IMR-90 (cell line): ENCODE measurements around the gene KIF18B. TPM values are rescaled to one million over a fixed set of nuclear protein-coding genes. Genes with fewer than 3 reads are reported as not detected.

Source experiments
- ATAC-seq: fragments of 200-7000 bp; cut with Tn5 transposase; 2 replicates; pipeline ENCODE4 v1.9.1; 2020; ENCODE audit warnings: low read depth, mild to moderate bottlenecking, moderate library complexity
- BruUV-seq: library from RNA; stranded (reverse); fragments of 400-500 nt; replicated peaks from 2 replicates; lab custom pipeline; 2021; lab: Mats Ljungman, UMichigan
- CTCF ChIA-PET: fragments of 300-600 bp; formaldehyde crosslinking; extraction: SDS; loops from one replicate; lab custom pipeline; 2021; ENCODE audit warnings: antibody characterized with exemption; lab: Yijun Ruan, JAX
- POLR2A ChIA-PET: fragments of 300-600 bp; sonication (Branson Sonifier 250); formaldehyde crosslinking; loops from one replicate; lab custom pipeline; 2022; ENCODE audit warnings: antibody characterized with exemption; ENCODE audit not compliant: unreplicated experiment; lab: Charles Lee
- DNase-seq: peaks from one replicate; pipeline ENCODE4 v3.0.0; 2013
- H2AFZ ChIP-seq: replicated peaks from 2 replicates; pipeline ENCODE3; 2013; ENCODE audit warnings: low read length, mild to moderate bottlenecking; ENCODE audit not compliant: poor library complexity
- H2AK5ac ChIP-seq: 2 replicates; pipeline ENCODE4 v1.6.1; 2013; ENCODE audit warnings: low read depth, low read length, inconsistent platforms
- H2AK9ac ChIP-seq: replicated peaks from 2 replicates; pipeline ENCODE3; 2013; ENCODE audit warnings: mild to moderate bottlenecking, low read depth, low read length, moderate library complexity; ENCODE audit not compliant: poor library complexity
- H2BK120ac ChIP-seq: 2 replicates; pipeline ENCODE4 v1.6.1; 2013; ENCODE audit warnings: low read depth, low read length, inconsistent platforms
- H2BK15ac ChIP-seq: 3 replicates; pipeline ENCODE4 v1.6.1; 2013; ENCODE audit warnings: low read depth, low read length, inconsistent platforms
- H2BK20ac ChIP-seq: 2 replicates; pipeline ENCODE4 v1.6.1; 2013; ENCODE audit warnings: low read depth, mild to moderate bottlenecking, inconsistent platforms, low read length, moderate library complexity
- H2BK5ac ChIP-seq: 2 replicates; pipeline ENCODE4 v1.6.1; 2013; ENCODE audit warnings: mild to moderate bottlenecking, low read depth, low read length, inconsistent platforms; ENCODE audit not compliant: poor library complexity, severe bottlenecking
- H3K14ac ChIP-seq: replicated peaks from 2 replicates; pipeline ENCODE4 v1.6.1; 2013; ENCODE audit warnings: low read depth, low read length, inconsistent platforms
- H3K18ac ChIP-seq: 2 replicates; pipeline ENCODE4 v1.6.1; 2013; ENCODE audit warnings: low read depth, low read length, control low read depth
- H3K23ac ChIP-seq: 2 replicates; pipeline ENCODE4 v1.6.1; 2013; ENCODE audit warnings: low read depth, low read length, inconsistent platforms
- H3K27ac ChIP-seq: 2 replicates; pipeline ENCODE4 v1.5.1; 2013; ENCODE audit warnings: mild to moderate bottlenecking, control low read depth, low read length; ENCODE audit not compliant: insufficient read depth
- H3K27me3 ChIP-seq: 2 replicates; pipeline ENCODE4 v1.6.1; 2013; ENCODE audit warnings: low read length; ENCODE audit not compliant: control insufficient read depth, insufficient read depth
- H3K36me3 ChIP-seq: 2 replicates; pipeline ENCODE4 v1.6.1; 2013; ENCODE audit warnings: low read length, mixed read lengths; ENCODE audit not compliant: control insufficient read depth, insufficient read depth
- H3K4ac ChIP-seq: 2 replicates; pipeline ENCODE4 v1.6.1; 2013; ENCODE audit warnings: low read depth, low read length, inconsistent platforms
- H3K4me1 ChIP-seq: 2 replicates; pipeline ENCODE4 v1.6.1; 2013; ENCODE audit warnings: low read length, mixed read lengths; ENCODE audit not compliant: control insufficient read depth, insufficient read depth
- H3K4me2 ChIP-seq: 2 replicates; pipeline ENCODE4 v1.6.1; 2013; ENCODE audit warnings: low read depth, mild to moderate bottlenecking, control low read depth, low read length, moderate library complexity
- H3K4me3 ChIP-seq: 2 replicates; pipeline ENCODE4 v1.5.1; 2013; ENCODE audit warnings: low read depth, mild to moderate bottlenecking, control low read depth, low read length, moderate library complexity; ENCODE audit not compliant: insufficient read depth
- H3K56ac ChIP-seq: 2 replicates; pipeline ENCODE4 v1.6.1; 2013; ENCODE audit warnings: low read length, inconsistent platforms; ENCODE audit not compliant: insufficient read depth; ENCODE audit errors: extremely low read depth
- H3K79me1 ChIP-seq, 2 experiments: 2 replicates each; pipeline ENCODE4 v1.6.1; 2013; ENCODE audit warnings: low read length in 2 of 2, inconsistent platforms in 1 of 2, low read depth in 1 of 2
- H3K9ac ChIP-seq: 2 replicates; pipeline ENCODE4 v1.6.1; 2013; ENCODE audit warnings: low read depth, low read length, control low read depth
- H3K9me1 ChIP-seq: 2 replicates; pipeline ENCODE4 v1.6.1; 2013; ENCODE audit warnings: low read length, inconsistent platforms; ENCODE audit not compliant: insufficient read depth
- H3K9me3 ChIP-seq: 2 replicates; pipeline ENCODE4 v1.6.1; 2013; ENCODE audit warnings: low read length; ENCODE audit not compliant: control insufficient read depth, insufficient read depth
- H4K20me1 ChIP-seq: 2 replicates; pipeline ENCODE4 v1.6.1; 2013; ENCODE audit warnings: low read length, inconsistent platforms; ENCODE audit not compliant: insufficient read depth
- H4K5ac ChIP-seq: 2 replicates; pipeline ENCODE4 v1.6.1; 2013; ENCODE audit warnings: mild to moderate bottlenecking, low read depth, low read length, control low read depth
- H4K8ac ChIP-seq, 2 experiments: 2 replicates each; pipeline ENCODE4 v1.6.1; 2013; ENCODE audit warnings: low read depth in 2 of 2, low read length in 2 of 2, control low read depth in 1 of 2, inconsistent platforms in 1 of 2
- H4K91ac ChIP-seq: 2 replicates; pipeline ENCODE4 v1.6.1; 2013; ENCODE audit warnings: low read depth, low read length, inconsistent platforms; ENCODE audit not compliant: insufficient read depth
- BHLHE40 ChIP-seq: fragments of 150-350 bp; IDR thresholded peaks from 2 replicates; pipeline ENCODE4 v1.6.1; 2016; ENCODE audit warnings: mild to moderate bottlenecking, low read depth, low read length
- CEBPB ChIP-seq: IDR thresholded peaks from 2 replicates; pipeline ENCODE4 v1.6.1; 2012; ENCODE audit warnings: low read depth, low read length, improper control_type of control experiment
- CHD1 ChIP-seq: IDR thresholded peaks from 2 replicates; pipeline ENCODE4 v1.6.1; 2012; ENCODE audit warnings: low read depth, low read length, improper control_type of control experiment
- CTCF ChIP-seq: conservative IDR thresholded peaks from 2 replicates; pipeline ENCODE4 v1.5.1; 2012; ENCODE audit warnings: mild to moderate bottlenecking, low read depth, low read length, improper control_type of control experiment
- FOS ChIP-seq: fragments of 150-350 bp; IDR thresholded peaks from 2 replicates; pipeline ENCODE4 v1.6.1; 2016; ENCODE audit warnings: low read depth, low read length
- MAZ ChIP-seq: IDR thresholded peaks from 2 replicates; pipeline ENCODE4 v1.6.1; 2012; ENCODE audit warnings: low read depth, mild to moderate bottlenecking, low read length, improper control_type of control experiment, moderate library complexity, borderline replicate concordance
- RCOR1 ChIP-seq: IDR thresholded peaks from 2 replicates; pipeline ENCODE4 v1.6.1; 2012; ENCODE audit warnings: mild to moderate bottlenecking, low read length, improper control_type of control experiment; ENCODE audit not compliant: insufficient replicate concordance
- RFX5 ChIP-seq: IDR thresholded peaks from 2 replicates; pipeline ENCODE4 v1.8.0; 2012; ENCODE audit warnings: low read depth, mild to moderate bottlenecking, low read length, moderate library complexity
- SMC3 ChIP-seq: fragments of 150-350 bp; IDR thresholded peaks from 2 replicates; pipeline ENCODE4 v1.6.1; 2016; ENCODE audit warnings: low read depth, mild to moderate bottlenecking, antibody characterized with exemption, low read length, moderate library complexity
- USF2 ChIP-seq: fragments of 150-350 bp; IDR thresholded peaks from 2 replicates; pipeline ENCODE4 v1.6.1; 2017; ENCODE audit warnings: mild to moderate bottlenecking, antibody characterized with exemption, low read length, low read depth
- WGBS, 2 experiments: methylation state at CpG; one replicate each; pipeline versions ENCODE4 v1.1.5 to v1.1.7; 2013; ENCODE audit warnings: missing lambda C conversion rate in 2 of 2; ENCODE audit not compliant: insufficient read length in 1 of 2; ENCODE audit errors: extremely low coverage in 2 of 2; 5-methylcytosine and 5-hydroxymethylcytosine counted together
- dilution Hi-C: fragments of 300-500 bp; cut with HindIII; formaldehyde crosslinking; loops from one replicate; pipeline ENCODE4 v1.14.3; 2018; ENCODE audit warnings: low sequenced_read_pairs; ENCODE audit not compliant: unreplicated experiment
- in situ Hi-C: fragments of 300-500 bp; cut with MboI; formaldehyde crosslinking; loops from 3 replicates; pipeline ENCODE4 v1.14.3; 2019; ENCODE audit warnings: low sequenced_read_pairs, inconsistent platforms, mixed read lengths
- intact Hi-C: fragments of 100-400 bp; cut with micrococcal nuclease; formaldehyde crosslinking; loops from 2 replicates; pipeline ENCODE4 v1.10.0; 2022
- polyA plus RNA-seq, 3 experiments: library from polyadenylated mRNA; depleted of rRNA; stranded (reverse); fragments of >200 nt; gene quantifications; 2 replicates each; pipeline ENCODE4 v1.2.3, GENCODE V29; 2012; ENCODE audit warnings: low replicate concordance in 1 of 3
- total RNA-seq: library from RNA; depleted of rRNA; stranded (reverse); fragments of >200 nt; gene quantifications from 2 replicates; pipeline ENCODE4 v1.2.3, GENCODE V29; 2012

KIF18B gene
- total and polyA plus RNA-seq, 2 of the 4 experiments (the other 2 are of a cell fraction) = 1.3 to 16.0 TPM

GRCh38 chr17:44905006-44906000, 42.3 kb downstream of the KIF18B start:
- peak overlapping the region; percentile 89 for H4K5ac ChIP-seq
- H3K14ac ChIP-seq = peak overlapping the region; percentile 96
- TF ChIP-seq RCOR1 (no peak), USF2 (no peak), CTCF (no peak), SMC3 (no peak), CHD1 (no peak), MAZ (no peak), RFX5 (no peak), BHLHE40 (no peak), CEBPB (no peak), FOS (no peak)
- no peak for ATAC-seq
- in situ Hi-C loops (no loop called here), dilution Hi-C loops (no loop called here), intact Hi-C loops (no loop called here)
- ChIA-PET POLR2A (no interaction called here), CTCF (no interaction called here)
- H2BK15ac ChIP-seq = peak overlapping the region; percentile 96; the same call in 2 of the 3 replicates
- H3K27me3 ChIP-seq = no peaks in the 10 kb centered on the region
- no peaks in the 10 kb centered on the region for H3K9me3 ChIP-seq
- peaks cover 38% of the 10 kb centered on the region for H3K9me1 ChIP-seq
- peak overlapping the region; percentile 34; the same call in 1 of the 2 replicates for H3K9ac ChIP-seq
- peak overlapping the region; percentile 100 for H2BK120ac ChIP-seq
- H3K27ac ChIP-seq = peak overlapping the region; percentile 86
- H2BK20ac ChIP-seq = peak overlapping the region; percentile 96
- H2BK5ac ChIP-seq = peak overlapping the region; percentile 93
- WGBS, 2 experiments = 97% methylated on average over 4 of the region's 9 CpGs; no CpG with 5 or more reads in 1 of the 2 experiments
- H4K20me1 ChIP-seq = no peaks in the 10 kb centered on the region; the same call in 1 of the 2 replicates
- no peak overlapping the region for H3K4me3 ChIP-seq
- no peaks in the 10 kb centered on the region for H3K36me3 ChIP-seq
- no peak overlapping the region for H3K4me2 ChIP-seq
- H2AK5ac ChIP-seq = peak overlapping the region; percentile 97
- H3K56ac ChIP-seq = peak overlapping the region; percentile 68
- H4K91ac ChIP-seq = peak overlapping the region; percentile 98
- no TSS peak for BruUV-seq
- peak overlapping the region; percentile 86 to 98 for H4K8ac ChIP-seq
- peak overlapping the region; percentile 79 for H2AFZ ChIP-seq
- H2AK9ac ChIP-seq = peak overlapping the region; percentile 78
- H3K18ac ChIP-seq = peak overlapping the region; percentile 91
- H3K4me1 ChIP-seq = peaks cover 31% of the 10 kb centered on the region
- peak overlapping the region; percentile 99 for H3K4ac ChIP-seq
- DNase-seq = peak; percentile 11
- H3K79me1 ChIP-seq = peaks cover 0 to 16% of the 10 kb centered on the region in 2 experiments; a peak in 2 of 4 replicates
- H3K23ac ChIP-seq = peak overlapping the region; percentile 80
